ENCODE data around the gene LRBA. TPM values are rescaled to one million over a fixed set of nuclear protein-coding genes. Genes with fewer than 3 reads are reported as not detected.

Gene LRBA
- total RNA-seq, 4 donors from 2014 or later, result 28.3 to 38.2 (median 32.1) TPM

DNA sequence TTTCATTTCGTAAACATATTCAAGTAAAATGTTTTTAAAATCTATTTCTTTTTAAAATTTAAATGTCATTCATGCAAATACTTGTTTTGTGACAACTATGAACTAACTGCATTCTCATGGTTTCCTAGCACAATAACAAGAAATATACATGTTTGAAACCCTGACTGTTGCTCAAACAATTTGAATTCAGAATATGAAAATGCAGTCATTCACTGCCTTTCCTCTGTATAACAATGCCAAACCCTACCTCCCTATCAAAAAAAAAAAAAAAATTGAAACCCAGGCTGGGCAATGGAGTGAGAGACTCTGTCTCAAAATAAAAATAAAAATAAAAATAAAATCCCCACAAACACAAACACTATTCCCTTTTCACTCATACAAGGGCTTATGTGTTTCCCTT lies 391.0 kb downstream of the LRBA start:
- no peak for TF ChIP-seq CTCF (IDR thresholded peaks at IDR 0.05; ENCODE audit: low read depth)

DNA sequence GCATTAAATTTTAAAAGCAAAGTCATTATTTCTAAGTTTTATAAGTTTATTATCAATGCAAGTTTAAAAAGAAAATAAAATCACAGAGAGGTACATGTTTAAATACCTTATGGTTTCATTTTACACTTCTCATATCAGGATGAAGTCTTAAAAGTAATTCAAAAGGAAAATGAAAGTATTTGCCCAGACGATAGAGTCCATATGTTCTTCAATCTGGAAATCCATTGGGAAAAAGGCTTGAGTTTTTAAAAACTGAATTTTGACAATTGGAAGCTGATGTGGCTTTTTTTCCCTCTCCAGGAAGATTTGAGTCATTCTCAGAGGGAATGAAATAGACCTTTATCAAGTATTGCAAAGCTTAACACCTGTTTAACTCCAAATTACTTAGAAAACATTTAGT lies 396.0 kb downstream of the LRBA start:
- TF ChIP-seq CTCF (IDR thresholded peaks at IDR 0.05; ENCODE audit: low read depth), result no peak

GRCh38 chr4:150609131-150609530 lies 406.0 kb downstream of the LRBA start:
- TF ChIP-seq CTCF (IDR thresholded peaks at IDR 0.05; ENCODE audit: low read depth), result no peak

- no peak for TF ChIP-seq CTCF (IDR thresholded peaks at IDR 0.05; ENCODE audit: low read depth)
Measured at GRCh38 chr4:150600812-150601445, 414.2 kb downstream of the LRBA start.

DNA sequence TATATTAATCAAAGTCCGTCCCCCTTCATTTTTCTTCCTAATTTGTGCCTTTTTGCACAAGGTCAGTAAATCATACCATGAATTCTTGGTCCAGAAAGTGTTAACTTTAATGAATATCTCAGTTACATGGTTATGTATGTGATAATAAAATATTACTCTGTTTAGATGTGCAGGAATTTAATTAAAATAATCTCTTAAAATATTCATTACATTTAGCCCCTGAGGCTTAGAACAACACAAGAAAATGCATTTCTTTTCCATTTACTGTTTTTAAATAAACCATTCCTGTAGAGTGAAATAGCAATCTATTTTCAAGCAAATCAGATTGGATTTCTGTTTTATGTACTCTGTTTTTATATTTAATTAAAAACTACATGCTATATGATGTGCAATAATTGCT lies 415.5 kb downstream of the LRBA start:
- no peak for TF ChIP-seq CTCF (IDR thresholded peaks at IDR 0.05; ENCODE audit: low read depth)

DNA sequence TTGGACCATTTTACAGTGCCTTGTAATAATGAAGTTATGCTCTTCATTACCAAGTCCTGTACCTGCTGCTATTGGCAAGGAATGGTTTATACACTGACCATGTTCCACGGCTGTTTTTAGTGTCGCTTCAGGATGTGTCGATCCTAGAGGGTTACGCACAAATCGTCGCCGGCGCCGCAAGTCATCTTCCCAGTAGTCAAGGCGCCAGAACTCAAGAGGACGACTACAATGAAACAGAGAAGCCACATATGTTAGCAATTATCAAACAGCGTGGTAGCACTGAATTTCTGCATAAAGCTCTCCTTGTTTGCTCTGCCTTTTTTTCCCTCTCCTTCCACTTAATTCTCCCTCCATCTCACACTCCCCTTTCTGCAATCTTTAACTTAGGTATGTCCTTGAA lies 416.2 kb downstream of the LRBA start:
- TF ChIP-seq CTCF (IDR thresholded peaks at IDR 0.05; ENCODE audit: low read depth), result no peak

DNA sequence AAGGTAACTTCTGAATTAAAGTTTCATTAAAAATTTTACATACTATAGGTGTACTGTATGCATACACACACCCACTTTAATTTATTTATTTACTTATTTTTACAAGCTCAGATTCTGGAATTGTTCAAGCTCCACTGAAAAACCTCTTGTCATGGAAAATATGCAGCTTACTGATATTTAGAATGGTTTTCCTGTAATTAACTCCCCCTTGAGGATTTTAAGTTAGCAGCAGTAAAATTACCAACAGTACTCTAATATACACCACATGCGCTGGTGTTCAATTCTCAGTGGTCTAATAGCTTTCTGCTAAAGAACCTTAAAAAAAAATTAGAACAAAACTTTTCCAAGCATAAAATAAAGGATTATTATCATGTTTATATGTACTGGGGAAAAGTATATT lies 421.1 kb downstream of the LRBA start:
- no peak for TF ChIP-seq CTCF (IDR thresholded peaks at IDR 0.05; ENCODE audit: low read depth)
